SK-N-SH treated with all-trans-retinoic acid at 6 μM for 48 hours (cell line): ENCODE data around the gene REC114.
"Not testable (repeated sequence)": the region's sequence is repeated elsewhere in the genome, so short reads cannot be mapped to it uniquely, and the experiment has no call there.

Source experiments
- ATAC-seq: fragments of 200-7000 bp; cut with Tn5 transposase; 3 replicates; pipeline ENCODE4 v1.9.1; 2020; ENCODE audit warnings: mild to moderate bottlenecking, moderate library complexity
- ARNTL ChIP-seq: fragments of 450-650 bp; formaldehyde crosslinking; IDR thresholded peaks from 2 replicates; pipeline ENCODE4 v1.5.0; 2020; ENCODE audit warnings: low read depth, mild to moderate bottlenecking, moderate library complexity, borderline replicate concordance
- BACH2 ChIP-seq: fragments of 250-450 bp; sonication (Bioruptor Pico); IDR thresholded peaks from 2 replicates; pipeline ENCODE4 v1.9.0; 2021; ENCODE audit warnings: mild to moderate bottlenecking, borderline replicate concordance
- CREB5 ChIP-seq: fragments of 250-450 bp; sonication (Bioruptor Pico); IDR thresholded peaks from 2 replicates; pipeline ENCODE4 v1.5.1; 2020; ENCODE audit warnings: low read depth, mild to moderate bottlenecking, moderate library complexity
- CSRNP3 ChIP-seq: fragments of 250-450 bp; sonication (Bioruptor Pico); IDR thresholded peaks from 2 replicates; pipeline ENCODE4 v1.5.1; 2021; ENCODE audit warnings: mild to moderate bottlenecking, moderate library complexity
- GLIS3 ChIP-seq: fragments of 250-450 bp; sonication (Bioruptor Pico); IDR thresholded peaks from 2 replicates; pipeline ENCODE4 v1.5.0; 2020; ENCODE audit warnings: mild to moderate bottlenecking, moderate library complexity
- ISL1 ChIP-seq: fragments of 250-450 bp; sonication (Bioruptor Pico); IDR thresholded peaks from 2 replicates; pipeline ENCODE4 v2.1.2; 2022; ENCODE audit warnings: mild to moderate bottlenecking, moderate library complexity
- OSR1 ChIP-seq: fragments of 250-450 bp; sonication (Bioruptor Pico); IDR thresholded peaks from 2 replicates; pipeline ENCODE4 v1.8.0; 2022; ENCODE audit warnings: moderate library complexity, mild to moderate bottlenecking, inconsistent platforms
- PATZ1 ChIP-seq: fragments of 250-450 bp; sonication (Bioruptor Pico); IDR thresholded peaks from 2 replicates; pipeline ENCODE4 v1.8.0; 2020; ENCODE audit warnings: mild to moderate bottlenecking, moderate library complexity, borderline replicate concordance
- PPARA ChIP-seq: fragments of 250-450 bp; sonication (Bioruptor Pico); IDR thresholded peaks from 2 replicates; pipeline ENCODE4 v1.5.0; 2020; ENCODE audit warnings: mild to moderate bottlenecking, borderline replicate concordance
- RARB ChIP-seq: fragments of 250-450 bp; sonication (Bioruptor Pico); IDR thresholded peaks from 2 replicates; pipeline ENCODE4 v1.8.0; 2021; ENCODE audit warnings: mild to moderate bottlenecking, moderate library complexity
- SNAI2 ChIP-seq: fragments of 250-450 bp; sonication (Bioruptor Pico); IDR thresholded peaks from 2 replicates; pipeline ENCODE4 v1.5.0; 2020; ENCODE audit warnings: mild to moderate bottlenecking, moderate library complexity
- TCF4 ChIP-seq: fragments of 250-450 bp; sonication (Bioruptor Pico); IDR thresholded peaks from 2 replicates; pipeline ENCODE4 v1.8.0; 2021; ENCODE audit warnings: mild to moderate bottlenecking, moderate library complexity, borderline replicate concordance
- TSHZ2 ChIP-seq: fragments of 250-450 bp; sonication (Bioruptor Pico); IDR thresholded peaks from 2 replicates; pipeline ENCODE4 v1.5.0; 2020; ENCODE audit warnings: mild to moderate bottlenecking, moderate library complexity
- ZC3H10 ChIP-seq: fragments of 250-450 bp; sonication (Bioruptor Pico); IDR thresholded peaks from 2 replicates; pipeline ENCODE4 v1.5.1; 2021; ENCODE audit warnings: mild to moderate bottlenecking, moderate library complexity
- ZFP3 ChIP-seq: fragments of 250-450 bp; sonication (Bioruptor Pico); IDR thresholded peaks from 2 replicates; pipeline ENCODE4 v1.5.0; 2020; ENCODE audit warnings: mild to moderate bottlenecking, moderate library complexity
- ZFP30 ChIP-seq: fragments of 450-650 bp; formaldehyde crosslinking; IDR thresholded peaks from 2 replicates; pipeline ENCODE4 v1.5.0; 2022; ENCODE audit warnings: mild to moderate bottlenecking, moderate library complexity
- ZNF565 ChIP-seq: fragments of 450-650 bp; formaldehyde crosslinking; conservative IDR thresholded peaks from 2 replicates; pipeline ENCODE4 v1.5.0; 2020; ENCODE audit warnings: low read depth, mild to moderate bottlenecking, moderate library complexity
- ZNF70 ChIP-seq: fragments of 450-650 bp; formaldehyde crosslinking; IDR thresholded peaks from 2 replicates; pipeline ENCODE4 v1.5.0; 2020; ENCODE audit warnings: mild to moderate bottlenecking, moderate library complexity
- ZNF8 ChIP-seq: fragments of 450-650 bp; formaldehyde crosslinking; IDR thresholded peaks from 2 replicates; pipeline ENCODE4 v1.5.0; 2020; ENCODE audit warnings: mild to moderate bottlenecking, moderate library complexity

REC114 gene

GRCh38 chr15:73485372-73485771, 42.4 kb downstream of the REC114 start:
- no peak for TF ChIP-seq CREB5 (CRISPR knock-in tag)
- TF ChIP-seq ZNF8 (CRISPR knock-in tag), result no peak
- TF ChIP-seq ZC3H10 (CRISPR knock-in tag), result no peak
- TF ChIP-seq TSHZ2, result no peak
- no peak for TF ChIP-seq CSRNP3
- no peak for TF ChIP-seq ZFP30 (CRISPR knock-in tag)
- no peak for TF ChIP-seq ISL1
- TF ChIP-seq OSR1 (CRISPR knock-in tag), result no peak
- TF ChIP-seq ZFP3, result no peak
- no peak for TF ChIP-seq TCF4 (CRISPR knock-in tag)
- no peak for ATAC-seq

GRCh38 chr15:73485885-73486284, 42.9 kb downstream of the REC114 start:
- ATAC-seq, result not testable (repeated sequence)

- TF ChIP-seq TSHZ2 (no peak), ZNF565 (no peak), GLIS3 (CRISPR knock-in tag) (no peak), ARNTL (no peak), RARB (CRISPR knock-in tag) (no peak), CSRNP3 (no peak), PATZ1 (no peak), TCF4 (CRISPR knock-in tag) (no peak), ZFP30 (CRISPR knock-in tag) (no peak), CREB5 (CRISPR knock-in tag) (no peak), ZNF8 (CRISPR knock-in tag) (no peak), ISL1 (no peak), SNAI2 (CRISPR knock-in tag) (no peak), OSR1 (CRISPR knock-in tag) (no peak), ZC3H10 (CRISPR knock-in tag) (no peak), PPARA (no peak), BACH2 (CRISPR knock-in tag) (no peak), ZNF70 (CRISPR knock-in tag) (no peak), ZFP3 (no peak)
- ATAC-seq, result no peak
Measured at GRCh38 chr15:73488698-73489097, 45.7 kb downstream of the REC114 start.
